Gastrocnemius medialis (tissue), 4 donors: ENCODE data around the gene LCAT. TPM values are rescaled to one million over a fixed set of nuclear protein-coding genes. Genes with fewer than 3 reads are reported as not detected.
A peak's percentile ranks its signal among the peaks of the same experiment; 100 is the strongest.

Experiments used
- ATAC-seq, 2 donors: fragments of 150-250 bp; one replicate each; pipeline ENCODE4 v1.9.1; 2016
- DNase-seq, 2 donors: peaks; one replicate each; pipeline ENCODE4 v3.0.0-alpha.2; 2019
- H3K27ac ChIP-seq, 4 donors: fragments of 200-600 bp; sonication (generic); 1 replicate in 1 of 4; 2 replicates in 3 of 4; pipeline ENCODE4 v1.5.1; 2016 to 2018; ENCODE audit warnings: mild to moderate bottlenecking in 2 of 4, moderate library complexity in 1 of 4
- H3K27me3 ChIP-seq, 3 donors: fragments of 200-600 bp; sonication (generic) in 2 of 3; 1 replicate in 1 of 3; 2 replicates in 2 of 3; pipeline versions ENCODE4 v1.5.1 to v1.6.0; 2016 to 2019; ENCODE audit warnings: mild to moderate bottlenecking in 1 of 3, moderate library complexity in 1 of 3
- H3K36me3 ChIP-seq, 2 donors: fragments of 200-600 bp; sonication (generic) in 1 of 2; one replicate each; pipeline ENCODE4 v1.5.1; 2017 to 2018
- H3K4me1 ChIP-seq, 2 donors: fragments of 200-600 bp; sonication (generic) in 1 of 2; one replicate each; pipeline ENCODE4 v1.5.1; 2016 to 2017; ENCODE audit warnings: mild to moderate bottlenecking in 2 of 2
- H3K4me3 ChIP-seq, 4 donors: fragments of 200-600 bp; sonication (generic) in 3 of 4; 1 replicate in 1 of 4; 2 replicates in 3 of 4; pipeline ENCODE4 v1.5.1; 2016 to 2019; ENCODE audit warnings: mild to moderate bottlenecking in 2 of 4
- H3K9me3 ChIP-seq, 3 donors: fragments of 200-600 bp; sonication (generic) in 2 of 3; 1 replicate in 1 of 3; 2 replicates in 2 of 3; pipeline ENCODE4 v1.5.1; 2016 to 2019
- POLR2A ChIP-seq, 2 donors: fragments of 450-650 bp; IDR thresholded peaks; one replicate each; pipeline ENCODE4 v1.6.1; 2017; ENCODE audit warnings: antibody characterized with exemption in 2 of 2, mild to moderate bottlenecking in 2 of 2, moderate library complexity in 2 of 2
- in situ Hi-C, 4 donors: fragments of 200-750 bp; cut with MboI; loops; one replicate each; pipeline versions ENCODE4 v1.15.0 to v1.8.0; 2017; ENCODE audit warnings: low sequenced_read_pairs in 4 of 4
- intact Hi-C: fragments of 100-400 bp; cut with DNase I; formaldehyde crosslinking; loops from one replicate; pipeline ENCODE4 v1.15.1; 2023; ENCODE audit warnings: low total_unique reads
- total RNA-seq, 4 donors: library from RNA; depleted of rRNA; stranded (reverse); fragments of >200 nt; gene quantifications; one replicate each; pipeline versions ENCODE4 v1.1.0 to v1.2.3, GENCODE V29; 2016
- TF ChIP-seq, protein P1 (sequence below), 5 experiments: fragments of 450-650 bp in 3 of 5; fragments of 200-600 bp in 2 of 5; sonication (generic) in 2 of 5; IDR thresholded peaks in 4 of 5; conservative IDR thresholded peaks in 1 of 5; 1 replicate in 4 of 5; 2 replicates in 1 of 5; pipeline ENCODE4 v1.5.1; 2016 to 2019; ENCODE audit warnings: antibody characterized with exemption in 5 of 5, mild to moderate bottlenecking in 3 of 5, moderate library complexity in 3 of 5

Gene LCAT, protein sequence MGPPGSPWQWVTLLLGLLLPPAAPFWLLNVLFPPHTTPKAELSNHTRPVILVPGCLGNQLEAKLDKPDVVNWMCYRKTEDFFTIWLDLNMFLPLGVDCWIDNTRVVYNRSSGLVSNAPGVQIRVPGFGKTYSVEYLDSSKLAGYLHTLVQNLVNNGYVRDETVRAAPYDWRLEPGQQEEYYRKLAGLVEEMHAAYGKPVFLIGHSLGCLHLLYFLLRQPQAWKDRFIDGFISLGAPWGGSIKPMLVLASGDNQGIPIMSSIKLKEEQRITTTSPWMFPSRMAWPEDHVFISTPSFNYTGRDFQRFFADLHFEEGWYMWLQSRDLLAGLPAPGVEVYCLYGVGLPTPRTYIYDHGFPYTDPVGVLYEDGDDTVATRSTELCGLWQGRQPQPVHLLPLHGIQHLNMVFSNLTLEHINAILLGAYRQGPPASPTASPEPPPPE
- total RNA-seq = 10 to 100 TPM in 1 of 4 donors, 1 to 10 TPM in 3; 2.5 to 18.7 (median 3.5) TPM

DNA sequence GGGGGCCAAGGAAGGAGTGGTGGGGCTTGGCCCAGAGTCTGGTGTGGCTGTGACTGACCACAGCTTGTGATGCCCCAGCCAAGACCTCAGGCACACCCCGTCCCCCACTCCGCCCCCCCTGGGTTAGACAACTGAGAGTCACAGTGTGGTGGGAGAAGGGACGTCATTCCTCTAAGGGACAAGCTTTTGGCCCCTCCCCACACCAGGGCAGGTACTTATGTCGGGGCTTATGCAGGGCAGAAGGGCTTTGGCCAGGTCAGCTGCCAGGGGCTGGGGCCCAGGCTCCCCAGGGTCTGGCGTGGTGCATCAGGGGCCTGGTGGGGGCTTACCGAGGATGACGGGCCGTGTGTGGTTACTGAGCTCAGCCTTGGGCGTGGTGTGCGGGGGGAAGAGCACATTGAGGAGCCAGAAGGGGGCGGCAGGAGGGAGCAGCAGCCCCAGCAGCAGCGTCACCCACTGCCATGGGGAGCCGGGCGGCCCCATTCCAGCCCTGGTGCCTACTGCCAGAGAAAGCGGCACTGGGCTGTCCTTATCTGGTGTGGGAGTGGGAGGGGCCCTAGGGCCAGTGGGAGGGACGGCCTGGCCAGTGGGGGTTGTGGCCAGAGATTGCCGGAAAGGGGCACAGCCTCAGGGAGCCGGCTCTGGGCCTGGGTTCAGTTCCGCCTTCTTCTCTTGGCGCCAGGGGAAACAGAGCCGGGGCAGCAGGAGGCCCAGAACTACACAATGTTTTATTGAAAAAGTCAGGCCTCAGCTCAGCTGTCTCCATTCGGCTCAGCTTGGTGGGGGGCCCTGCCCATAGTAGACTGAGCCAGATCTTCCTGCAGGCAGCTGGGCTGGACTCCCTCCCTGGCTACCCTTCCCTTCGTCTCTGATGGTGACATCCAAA is at the start of gene LCAT:
Gene LCAT, minus strand, starts transcription at position 502 of the 886 bp plus-strand sequence. Its CDS starts 19 bp downstream, at position 483.
- intact Hi-C loops (no loop called here), in situ Hi-C loops (no loop called here)
- Histone ChIP-seq H3K27me3 (no peaks in the 10 kb centered on the region), H3K36me3 (peaks cover 0 to 59% of the 10 kb centered on the region in 2 donors), H3K4me3 (no peak within 1 kb of the TSS), H3K27ac (peak within 1 kb of the TSS; percentile 26 to 59 (median 52)), H3K9me3 (no peaks in the 10 kb centered on the region), H3K4me1 (peaks cover 22 to 23% of the 10 kb centered on the region in 2 donors)
- ATAC-seq = peak; percentile 30 to 44
- TF ChIP-seq POLR2A (IDR thresholded peaks at IDR 0.05) = no peak
- DNase-seq = peak in 1 of 2 donors; percentile 56

DNA sequence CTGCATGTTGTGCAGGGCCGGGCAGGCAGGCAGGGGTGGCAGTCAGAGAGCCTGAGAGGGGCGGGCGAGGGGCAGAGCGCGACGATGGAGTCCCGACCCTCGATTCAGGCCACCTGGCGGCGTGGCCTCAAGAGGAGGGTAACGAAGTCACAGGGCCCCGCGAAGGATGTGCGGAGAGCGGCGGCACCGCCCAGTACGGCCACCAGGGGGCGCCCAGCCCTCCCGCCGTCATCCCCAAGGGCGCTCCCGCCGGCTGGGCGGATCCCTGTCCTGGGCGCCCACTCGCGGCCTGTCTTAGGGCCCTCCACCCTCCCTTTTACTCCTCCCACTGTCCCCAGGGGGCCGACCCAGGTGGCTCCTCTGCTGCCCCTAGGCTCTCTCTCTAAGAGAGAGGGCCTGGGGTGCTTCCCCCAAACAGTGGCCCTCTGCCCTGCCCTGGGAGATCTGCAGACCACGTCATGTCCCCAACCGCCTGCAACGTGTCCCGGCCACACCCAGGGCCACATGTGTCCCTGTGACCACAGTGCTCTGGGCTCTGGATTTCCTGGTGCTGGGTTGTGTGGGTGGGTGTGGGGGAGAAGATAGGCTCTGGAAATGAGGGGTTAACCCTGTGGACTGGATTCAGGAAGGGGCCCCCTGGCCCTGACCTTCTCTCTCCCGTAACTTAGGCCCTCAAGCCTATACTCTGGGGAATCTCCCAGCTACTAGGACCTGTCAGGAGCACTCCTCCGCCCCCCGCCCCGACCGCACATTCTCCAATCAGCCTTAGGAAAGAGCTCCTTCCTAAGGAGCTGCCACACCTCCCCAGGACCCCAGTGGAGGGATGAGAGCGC is 49.5 kb upstream of the LCAT start:
- peak; percentile 62 to 77 for DNase-seq
- H3K9me3 ChIP-seq = no peaks in the 10 kb centered on the region
- H3K27ac ChIP-seq = peak overlapping the region; percentile 78 to 83 (median 80)
- no peaks in the 10 kb centered on the region for H3K36me3 ChIP-seq
- peak; percentile 73 to 74 for ATAC-seq
- TF ChIP-seq, protein P1, sequence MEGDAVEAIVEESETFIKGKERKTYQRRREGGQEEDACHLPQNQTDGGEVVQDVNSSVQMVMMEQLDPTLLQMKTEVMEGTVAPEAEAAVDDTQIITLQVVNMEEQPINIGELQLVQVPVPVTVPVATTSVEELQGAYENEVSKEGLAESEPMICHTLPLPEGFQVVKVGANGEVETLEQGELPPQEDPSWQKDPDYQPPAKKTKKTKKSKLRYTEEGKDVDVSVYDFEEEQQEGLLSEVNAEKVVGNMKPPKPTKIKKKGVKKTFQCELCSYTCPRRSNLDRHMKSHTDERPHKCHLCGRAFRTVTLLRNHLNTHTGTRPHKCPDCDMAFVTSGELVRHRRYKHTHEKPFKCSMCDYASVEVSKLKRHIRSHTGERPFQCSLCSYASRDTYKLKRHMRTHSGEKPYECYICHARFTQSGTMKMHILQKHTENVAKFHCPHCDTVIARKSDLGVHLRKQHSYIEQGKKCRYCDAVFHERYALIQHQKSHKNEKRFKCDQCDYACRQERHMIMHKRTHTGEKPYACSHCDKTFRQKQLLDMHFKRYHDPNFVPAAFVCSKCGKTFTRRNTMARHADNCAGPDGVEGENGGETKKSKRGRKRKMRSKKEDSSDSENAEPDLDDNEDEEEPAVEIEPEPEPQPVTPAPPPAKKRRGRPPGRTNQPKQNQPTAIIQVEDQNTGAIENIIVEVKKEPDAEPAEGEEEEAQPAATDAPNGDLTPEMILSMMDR (IDR thresholded peaks at IDR 0.05 in 4 of 5, conservative IDR thresholded peaks at IDR 0.05 in 1 of 5) = peak; percentile 97 to 100 (median 100)
- peak; percentile 39 to 44 for TF ChIP-seq POLR2A (IDR thresholded peaks at IDR 0.05)
- intact Hi-C loops = loop anchor here (1.0 to 2.0 kb wide), 3 partner anchors 47 to 235 kb away; no protein-coding TSS in a partner anchor
- peaks cover 24 to 34% of the 10 kb centered on the region in 2 donors for H3K4me1 ChIP-seq
- H3K27me3 ChIP-seq = no peaks in the 10 kb centered on the region
- H3K4me3 ChIP-seq = peak overlapping the region; percentile 43 to 59 (median 50)
- in situ Hi-C loops = loop anchor here in 2 of 4 donors (5.0 to 10.0 kb wide), 2 partner anchors 51 to 54 kb away; no protein-coding TSS in a partner anchor

DNA sequence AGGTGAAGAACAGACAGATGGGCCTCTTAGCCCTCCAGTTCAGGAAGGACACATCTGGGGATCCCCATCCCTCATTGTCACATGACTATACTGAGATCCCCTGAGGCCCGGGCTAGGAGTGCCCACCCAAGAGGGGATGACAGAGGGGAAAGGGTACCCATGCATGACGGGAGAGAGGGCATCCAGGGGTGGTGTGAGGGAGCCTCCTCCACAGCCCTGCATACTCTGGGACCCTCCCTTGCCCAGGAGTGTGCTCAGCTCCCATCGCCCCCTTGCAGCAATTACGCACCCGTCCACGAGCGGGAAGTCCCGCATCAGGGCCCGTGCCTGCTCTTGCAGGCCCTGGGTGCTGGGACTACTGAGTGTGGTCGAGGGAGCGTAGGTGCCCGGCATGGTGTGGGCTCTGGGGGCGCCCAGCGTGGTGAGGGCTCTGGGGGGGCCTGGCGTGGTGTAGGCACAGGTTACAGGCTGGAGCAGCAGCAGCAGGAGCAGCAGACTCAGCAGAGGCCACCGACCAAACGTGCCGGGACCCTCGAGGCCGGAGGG is 48.8 kb upstream of the LCAT start:
- in situ Hi-C loops = loop anchor here in 2 of 4 donors (5.0 to 10.0 kb wide), 2 partner anchors 52 to 55 kb away; no protein-coding TSS in a partner anchor
- no peak for DNase-seq
- H3K4me1 ChIP-seq = peaks cover 31 to 41% of the 10 kb centered on the region in 2 donors
- TF ChIP-seq, protein P1 (IDR thresholded peaks at IDR 0.05 in 4 of 5, conservative IDR thresholded peaks at IDR 0.05 in 1 of 5) = no peak
- no peak for TF ChIP-seq POLR2A (IDR thresholded peaks at IDR 0.05)
- no peaks in the 10 kb centered on the region for H3K36me3 ChIP-seq
- no peaks in the 10 kb centered on the region for H3K27me3 ChIP-seq
- peak overlapping the region; percentile 78 to 83 (median 80) for H3K27ac ChIP-seq
- H3K4me3 ChIP-seq = peak overlapping the region in 2 of 4 donors; percentile 47 to 52
- no peaks in the 10 kb centered on the region for H3K9me3 ChIP-seq
- intact Hi-C loops = loop anchor here (1.0 to 2.0 kb wide), 3 partner anchors 48 to 236 kb away; no protein-coding TSS in a partner anchor
- no peak for ATAC-seq

DNA sequence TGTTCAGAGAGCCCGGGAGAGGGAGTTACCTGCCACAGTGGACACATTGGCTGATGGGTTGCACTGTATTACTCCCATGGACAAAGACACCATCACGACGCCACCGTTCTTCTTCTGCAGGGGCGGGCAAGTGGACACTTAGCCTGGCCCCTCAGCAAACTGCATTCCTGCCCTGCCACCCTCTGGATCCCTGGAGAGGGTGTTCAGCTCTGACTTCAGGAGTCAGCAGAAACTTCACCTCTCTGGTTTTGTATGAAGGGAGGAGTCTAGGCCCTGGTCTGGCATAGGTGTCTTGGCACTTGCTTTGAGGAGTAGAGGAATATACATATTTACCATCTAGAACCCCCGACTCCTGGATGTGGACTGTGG is 46.1 kb upstream of the LCAT start:
- Histone ChIP-seq H3K27me3 (no peaks in the 10 kb centered on the region), H3K36me3 (no peaks in the 10 kb centered on the region), H3K27ac (peak overlapping the region; percentile 83 to 93 (median 92)), H3K4me1 (peaks cover 51 to 67% of the 10 kb centered on the region in 2 donors), H3K4me3 (no peak overlapping the region), H3K9me3 (no peaks in the 10 kb centered on the region)
- TF ChIP-seq, protein P1 (IDR thresholded peaks at IDR 0.05 in 4 of 5, conservative IDR thresholded peaks at IDR 0.05 in 1 of 5) = peak in 1 of 5 experiments; percentile 9
- no peak for TF ChIP-seq POLR2A (IDR thresholded peaks at IDR 0.05)
- intact Hi-C loops = no loop called here
- ATAC-seq = no peak
- DNase-seq = peak in 1 of 2 donors; percentile 40
- in situ Hi-C loops = loop anchor here in 2 of 4 donors (5.0 to 10.0 kb wide), 2 partner anchors 55 to 57 kb away; no protein-coding TSS in a partner anchor
